ENCODE measurements around the gene DCTN3.

DCTN3 gene

GRCh38 chr9:34623374-34624235, 3.3 kb upstream of the DCTN3 start:
- DNase-seq, result no peak

- DNase-seq, result no peak
These were observed 5.2 kb downstream of the DCTN3 start for GRCh38 chr9:34615132-34615531.

- peak in 12 of 14 donors; percentile 21 to 70 (median 59) for DNase-seq
These were observed 7.4 kb downstream of the DCTN3 start for GRCh38 chr9:34612788-34613390.

- DNase-seq, result peak in 13 of 14 donors; percentile 54 to 88 (median 72)
These were observed 8.2 kb downstream of the DCTN3 start, which contains the start of gene RPP25L for GRCh38 chr9:34611811-34612787. TSS of gene RPP25L (minus strand) at chr9:34612097. CDS start at chr9:34611296, 801 bp downstream.

GRCh38 chr9:34611251-34611810, 9.0 kb downstream of the DCTN3 start:
- peak in 3 of 14 donors; percentile 29 to 70 (median 51) for DNase-seq

GRCh38 chr9:34610434-34611206, 9.7 kb downstream of the DCTN3 start:
- peak in 1 of 14 donors; percentile 70 for DNase-seq

- no peak for DNase-seq
These were observed 13.0 kb downstream of the DCTN3 start for GRCh38 chr9:34607331-34607730.

- no peak for DNase-seq
These were observed 13.4 kb downstream of the DCTN3 start for GRCh38 chr9:34606905-34607304.

- no peak for DNase-seq
These were observed 14.1 kb downstream of the DCTN3 start for GRCh38 chr9:34606190-34606589.

- peak in 11 of 14 donors; percentile 16 to 73 (median 58) for DNase-seq
These were observed 16.6 kb downstream of the DCTN3 start for GRCh38 chr9:34603610-34604231.

GRCh38 chr9:34601937-34602573, 18.2 kb downstream of the DCTN3 start:
- DNase-seq, result no peak

- DNase-seq, result no peak
These were observed 19.4 kb downstream of the DCTN3 start for GRCh38 chr9:34600908-34601307.

- DNase-seq, result no peak
These were observed 20.7 kb downstream of the DCTN3 start for GRCh38 chr9:34599546-34599945.

- DNase-seq, result no peak
These were observed 26.1 kb downstream of the DCTN3 start for GRCh38 chr9:34594177-34594576.

- peak in 11 of 14 donors; percentile 8 to 77 (median 57) for DNase-seq
These were observed 27.2 kb downstream of the DCTN3 start for GRCh38 chr9:34592895-34593601.

- peak in 1 of 14 donors; percentile 39 for DNase-seq
These were observed 28.1 kb downstream of the DCTN3 start for GRCh38 chr9:34591917-34592866.

GRCh38 chr9:34591248-34591916, 28.9 kb downstream of the DCTN3 start:
- peak in 12 of 14 donors; percentile 31 to 87 (median 74) for DNase-seq
